Activated T-cell treated with anti-CD3 and anti-CD28 coated beads for 24 hours (primary cell): Measurements from ENCODE around the gene ARHGAP33.

Experiments used
- DNase-seq: peaks from one replicate; pipeline ENCODE4 v3.0.0-alpha.2; 2020; ENCODE audit warnings: low read depth

Gene ARHGAP33

GRCh38 chr19:35780058-35780457 is 4.7 kb downstream of the ARHGAP33 start:
- DNase-seq, result no peak

- no peak for DNase-seq
Observed at GRCh38 chr19:35780717-35781116, 5.4 kb downstream of the ARHGAP33 start.

GRCh38 chr19:35781650-35782049 is 6.3 kb downstream of the ARHGAP33 start:
- no peak for DNase-seq

GRCh38 chr19:35782589-35782988 is 7.2 kb downstream of the ARHGAP33 start:
- DNase-seq, result no peak

- DNase-seq, result no peak
Observed at GRCh38 chr19:35783469-35784434, 8.4 kb downstream of the ARHGAP33 start.

GRCh38 chr19:35784503-35785338 is 9.4 kb downstream of the ARHGAP33 start:
- no peak for DNase-seq

- no peak for DNase-seq
Observed at GRCh38 chr19:35785339-35785627, 9.9 kb downstream of the ARHGAP33 start.

- no peak for DNase-seq
Observed at GRCh38 chr19:35786299-35787160, 11.2 kb downstream of the ARHGAP33 start.

GRCh38 chr19:35787227-35787799 is 11.9 kb downstream of the ARHGAP33 start:
- no peak for DNase-seq

- DNase-seq, result no peak
Observed at GRCh38 chr19:35788205-35788960, 13.0 kb downstream of the ARHGAP33 start.

GRCh38 chr19:35789195-35789977 is 14.0 kb downstream of the ARHGAP33 start:
- no peak for DNase-seq

- no peak for DNase-seq
Observed at GRCh38 chr19:35789978-35790944, 14.9 kb downstream of the ARHGAP33 start.

- DNase-seq, result no peak
Observed at GRCh38 chr19:35790981-35791813, 15.8 kb downstream of the ARHGAP33 start.

- no peak for DNase-seq
Observed at GRCh38 chr19:35791814-35792279, 16.5 kb downstream of the ARHGAP33 start.

- no peak for DNase-seq
Observed at GRCh38 chr19:35792312-35792711, 16.9 kb downstream of the ARHGAP33 start.

- DNase-seq, result no peak
Observed at GRCh38 chr19:35792888-35793287, 17.5 kb downstream of the ARHGAP33 start.

GRCh38 chr19:35793381-35794165 is 18.2 kb downstream of the ARHGAP33 start:
- DNase-seq, result no peak
